Body of pancreas (tissue), 4 donors: ENCODE results near the gene RIC1.

Experiments
- CTCF ChIP-seq, 7 experiments: fragments of 450-650 bp in 4 of 7; fragments of 200-600 bp in 3 of 7; sonication (generic) in 3 of 7; IDR thresholded peaks; one replicate each; pipeline ENCODE4 v1.5.1; 2016 to 2019; ENCODE audit warnings: antibody characterized with exemption in 7 of 7
- POLR2A ChIP-seq, 3 donors: fragments of 450-650 bp; IDR thresholded peaks; one replicate each; pipeline ENCODE4 v1.6.1; 2016; ENCODE audit warnings: antibody characterized with exemption in 3 of 3, mild to moderate bottlenecking in 2 of 3

- TF ChIP-seq CTCF (IDR thresholded peaks at IDR 0.05): no peak
- TF ChIP-seq POLR2A (IDR thresholded peaks at IDR 0.05): no peak
These were observed 17.4 kb upstream of the RIC1 start for GRCh38 chr9:5611321-5612184.
